Measurements from ENCODE around the gene MAP1LC3B.

The MAP1LC3B gene

GRCh38 chr16:87411375-87412271 is 19.5 kb downstream of the MAP1LC3B start:
- DNase-seq, result no peak

- no peak for DNase-seq
These were observed 20.3 kb downstream of the MAP1LC3B start for GRCh38 chr16:87412371-87412995.

GRCh38 chr16:87412996-87413421 is 20.9 kb downstream of the MAP1LC3B start:
- DNase-seq, result no peak

- no peak for DNase-seq
These were observed 22.1 kb downstream of the MAP1LC3B start for GRCh38 chr16:87414251-87414680.

- no peak for DNase-seq
These were observed 23.3 kb downstream of the MAP1LC3B start for GRCh38 chr16:87415441-87415840.

GRCh38 chr16:87416826-87417527 is 24.8 kb downstream of the MAP1LC3B start:
- peak; percentile 63 to 69 for DNase-seq

- DNase-seq, result no peak
These were observed 25.4 kb downstream of the MAP1LC3B start for GRCh38 chr16:87417528-87417910.

GRCh38 chr16:87418216-87418615 is 26.1 kb downstream of the MAP1LC3B start:
- DNase-seq, result no peak

- DNase-seq, result no peak
These were observed 26.5 kb downstream of the MAP1LC3B start for GRCh38 chr16:87418644-87419043.

- DNase-seq, result peak; percentile 19 to 40
These were observed 28.2 kb downstream of the MAP1LC3B start for GRCh38 chr16:87420026-87421002.

- no peak for DNase-seq
These were observed 29.1 kb downstream of the MAP1LC3B start for GRCh38 chr16:87421003-87421912.

GRCh38 chr16:87422106-87422505 is 30.0 kb downstream of the MAP1LC3B start:
- no peak for DNase-seq

GRCh38 chr16:87423429-87423828 is 31.3 kb downstream of the MAP1LC3B start:
- no peak for DNase-seq

GRCh38 chr16:87424266-87424665 is 32.1 kb downstream of the MAP1LC3B start:
- no peak for DNase-seq

GRCh38 chr16:87425941-87426340 is 33.8 kb downstream of the MAP1LC3B start:
- no peak for DNase-seq

- DNase-seq, result no peak
These were observed 34.5 kb downstream of the MAP1LC3B start for GRCh38 chr16:87426423-87427215.

GRCh38 chr16:87431926-87432325 is 39.8 kb downstream of the MAP1LC3B start:
- no peak for DNase-seq

GRCh38 chr16:87432330-87432915 is 40.3 kb downstream of the MAP1LC3B start:
- DNase-seq, result no peak

- no peak for DNase-seq
These were observed 42.1 kb downstream of the MAP1LC3B start for GRCh38 chr16:87434146-87434667.

All from Kasumi-1 (cell line).